HL-60 (cell line): ENCODE data around the gene RAPGEF4.

ENCODE experiments used
- DNase-seq, 2 experiments: peaks; one replicate each; pipeline ENCODE4 v3.0.0-alpha.2; 2010 to 2020; ENCODE audit warnings: low read depth in 1 of 2, low spot score in 1 of 2
- H3K27ac ChIP-seq: fragments of 250-450 bp; sonication (Bioruptor Pico); replicated peaks from 2 replicates; pipeline ENCODE4 v1.5.1; 2020; ENCODE audit warnings: mild to moderate bottlenecking, moderate library complexity
- H3K27me3 ChIP-seq: fragments of 250-450 bp; sonication (Bioruptor Pico); 2 replicates; pipeline ENCODE4 v1.5.1; 2021; ENCODE audit warnings: mild to moderate bottlenecking, moderate library complexity; ENCODE audit not compliant: insufficient read depth, poor library complexity, severe bottlenecking
- H3K4me3 ChIP-seq: replicated peaks from 2 replicates; pipeline ENCODE4 v1.5.1; 2011; ENCODE audit warnings: mild to moderate bottlenecking, control low read depth, low read length; ENCODE audit not compliant: insufficient read depth
- GABPA ChIP-seq: IDR thresholded peaks from 2 replicates; pipeline ENCODE4 v1.6.1; 2012; ENCODE audit warnings: low read depth
- POLR2AphosphoS5 ChIP-seq: IDR thresholded peaks from 2 replicates; pipeline ENCODE4 v1.6.1; 2012; ENCODE audit warnings: low read depth
- SPI1 ChIP-seq: IDR thresholded peaks from 2 replicates; pipeline ENCODE4 v1.6.1; 2012; ENCODE audit warnings: low read depth, mild to moderate bottlenecking, borderline replicate concordance
- TF ChIP-seq, protein P1 (sequence below): IDR thresholded peaks from 2 replicates; pipeline ENCODE4 v1.6.1; 2012; ENCODE audit warnings: low read depth; ENCODE audit not compliant: insufficient replicate concordance
- TF ChIP-seq, protein P2 (sequence below): IDR thresholded peaks from one replicate; pipeline ENCODE4 v1.5.1; 2011; ENCODE audit warnings: low read length, control low read depth, inconsistent platforms; ENCODE audit not compliant: insufficient read depth

RAPGEF4 gene

DNA sequence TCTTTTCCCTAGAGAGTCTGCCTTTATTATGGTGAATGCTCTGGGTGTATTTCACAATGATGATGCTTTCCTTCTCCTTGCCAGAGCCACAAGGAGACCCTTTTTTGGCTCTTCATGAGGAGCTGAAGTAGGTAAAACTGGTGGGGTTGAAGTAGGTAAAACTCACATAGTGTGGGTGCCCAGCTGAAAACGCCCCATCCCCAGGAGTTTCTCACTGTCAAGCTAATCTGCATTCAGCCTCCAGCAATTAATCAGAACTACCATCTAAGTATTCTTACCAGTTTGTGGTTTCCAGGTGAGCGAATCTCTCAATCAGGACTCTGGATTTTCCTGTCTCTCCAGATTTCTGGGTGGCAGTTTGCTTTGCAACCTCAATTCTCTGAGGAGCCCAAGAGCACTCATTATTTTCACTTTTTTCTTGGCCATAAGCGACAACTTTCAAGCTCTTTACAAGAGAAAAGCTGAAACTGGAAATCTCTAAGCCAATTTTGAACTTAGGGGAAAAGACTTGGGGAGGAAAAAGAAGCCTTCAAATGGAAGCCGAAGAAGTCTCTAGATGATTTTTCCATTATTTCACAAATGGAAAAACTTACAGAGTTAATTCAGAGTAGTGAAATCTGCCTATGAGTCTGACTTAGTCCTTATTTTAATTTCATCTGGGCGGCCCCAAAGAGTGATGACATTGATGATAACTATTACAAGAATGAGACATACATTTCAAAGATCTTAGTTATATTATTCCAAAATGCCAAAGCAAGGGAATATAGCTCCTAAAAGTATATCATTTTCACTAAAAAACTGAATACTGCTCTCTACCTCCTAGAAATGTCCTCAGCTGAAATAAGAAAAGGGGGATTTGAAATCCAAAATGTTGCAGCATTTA is 218.6 kb downstream of the RAPGEF4 start:
- peaks cover 2% of the 10 kb centered on the region for H3K27me3 ChIP-seq
- no peak overlapping the region for H3K4me3 ChIP-seq
- no peak overlapping the region for H3K27ac ChIP-seq
- DNase-seq, result no peak
- TF ChIP-seq GABPA, result no peak
- TF ChIP-seq SPI1, result no peak
- TF ChIP-seq, protein P1, sequence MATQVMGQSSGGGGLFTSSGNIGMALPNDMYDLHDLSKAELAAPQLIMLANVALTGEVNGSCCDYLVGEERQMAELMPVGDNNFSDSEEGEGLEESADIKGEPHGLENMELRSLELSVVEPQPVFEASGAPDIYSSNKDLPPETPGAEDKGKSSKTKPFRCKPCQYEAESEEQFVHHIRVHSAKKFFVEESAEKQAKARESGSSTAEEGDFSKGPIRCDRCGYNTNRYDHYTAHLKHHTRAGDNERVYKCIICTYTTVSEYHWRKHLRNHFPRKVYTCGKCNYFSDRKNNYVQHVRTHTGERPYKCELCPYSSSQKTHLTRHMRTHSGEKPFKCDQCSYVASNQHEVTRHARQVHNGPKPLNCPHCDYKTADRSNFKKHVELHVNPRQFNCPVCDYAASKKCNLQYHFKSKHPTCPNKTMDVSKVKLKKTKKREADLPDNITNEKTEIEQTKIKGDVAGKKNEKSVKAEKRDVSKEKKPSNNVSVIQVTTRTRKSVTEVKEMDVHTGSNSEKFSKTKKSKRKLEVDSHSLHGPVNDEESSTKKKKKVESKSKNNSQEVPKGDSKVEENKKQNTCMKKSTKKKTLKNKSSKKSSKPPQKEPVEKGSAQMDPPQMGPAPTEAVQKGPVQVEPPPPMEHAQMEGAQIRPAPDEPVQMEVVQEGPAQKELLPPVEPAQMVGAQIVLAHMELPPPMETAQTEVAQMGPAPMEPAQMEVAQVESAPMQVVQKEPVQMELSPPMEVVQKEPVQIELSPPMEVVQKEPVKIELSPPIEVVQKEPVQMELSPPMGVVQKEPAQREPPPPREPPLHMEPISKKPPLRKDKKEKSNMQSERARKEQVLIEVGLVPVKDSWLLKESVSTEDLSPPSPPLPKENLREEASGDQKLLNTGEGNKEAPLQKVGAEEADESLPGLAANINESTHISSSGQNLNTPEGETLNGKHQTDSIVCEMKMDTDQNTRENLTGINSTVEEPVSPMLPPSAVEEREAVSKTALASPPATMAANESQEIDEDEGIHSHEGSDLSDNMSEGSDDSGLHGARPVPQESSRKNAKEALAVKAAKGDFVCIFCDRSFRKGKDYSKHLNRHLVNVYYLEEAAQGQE, result no peak
- no peak for TF ChIP-seq POLR2AphosphoS5
- TF ChIP-seq, protein P2, sequence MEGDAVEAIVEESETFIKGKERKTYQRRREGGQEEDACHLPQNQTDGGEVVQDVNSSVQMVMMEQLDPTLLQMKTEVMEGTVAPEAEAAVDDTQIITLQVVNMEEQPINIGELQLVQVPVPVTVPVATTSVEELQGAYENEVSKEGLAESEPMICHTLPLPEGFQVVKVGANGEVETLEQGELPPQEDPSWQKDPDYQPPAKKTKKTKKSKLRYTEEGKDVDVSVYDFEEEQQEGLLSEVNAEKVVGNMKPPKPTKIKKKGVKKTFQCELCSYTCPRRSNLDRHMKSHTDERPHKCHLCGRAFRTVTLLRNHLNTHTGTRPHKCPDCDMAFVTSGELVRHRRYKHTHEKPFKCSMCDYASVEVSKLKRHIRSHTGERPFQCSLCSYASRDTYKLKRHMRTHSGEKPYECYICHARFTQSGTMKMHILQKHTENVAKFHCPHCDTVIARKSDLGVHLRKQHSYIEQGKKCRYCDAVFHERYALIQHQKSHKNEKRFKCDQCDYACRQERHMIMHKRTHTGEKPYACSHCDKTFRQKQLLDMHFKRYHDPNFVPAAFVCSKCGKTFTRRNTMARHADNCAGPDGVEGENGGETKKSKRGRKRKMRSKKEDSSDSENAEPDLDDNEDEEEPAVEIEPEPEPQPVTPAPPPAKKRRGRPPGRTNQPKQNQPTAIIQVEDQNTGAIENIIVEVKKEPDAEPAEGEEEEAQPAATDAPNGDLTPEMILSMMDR, result no peak

DNA sequence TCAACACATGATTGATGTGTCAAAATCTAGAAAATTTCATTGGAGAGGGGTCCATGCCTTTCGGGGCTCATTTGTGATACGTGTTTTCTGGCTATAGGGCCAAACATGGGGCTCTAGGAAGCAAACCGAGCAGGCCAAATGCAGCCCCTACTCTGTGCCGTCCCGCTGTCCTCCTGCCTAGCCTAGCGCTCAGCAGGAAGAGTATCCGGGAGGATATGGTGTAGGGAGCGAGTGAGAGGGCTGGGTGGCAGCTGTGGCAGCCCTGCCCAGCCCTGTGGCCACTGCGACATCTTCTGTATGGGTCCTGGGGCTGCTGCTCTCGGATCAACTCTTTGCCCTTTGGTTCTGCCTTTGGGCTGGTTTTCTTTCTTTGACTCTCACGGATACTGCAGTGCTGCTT is 219.9 kb downstream of the RAPGEF4 start:
- DNase-seq, result no peak
- H3K27ac ChIP-seq, result no peak overlapping the region
- no peak for TF ChIP-seq POLR2AphosphoS5
- TF ChIP-seq, protein P2, result no peak
- TF ChIP-seq, protein P1, result no peak
- TF ChIP-seq GABPA, result no peak
- no peak for TF ChIP-seq SPI1

DNA sequence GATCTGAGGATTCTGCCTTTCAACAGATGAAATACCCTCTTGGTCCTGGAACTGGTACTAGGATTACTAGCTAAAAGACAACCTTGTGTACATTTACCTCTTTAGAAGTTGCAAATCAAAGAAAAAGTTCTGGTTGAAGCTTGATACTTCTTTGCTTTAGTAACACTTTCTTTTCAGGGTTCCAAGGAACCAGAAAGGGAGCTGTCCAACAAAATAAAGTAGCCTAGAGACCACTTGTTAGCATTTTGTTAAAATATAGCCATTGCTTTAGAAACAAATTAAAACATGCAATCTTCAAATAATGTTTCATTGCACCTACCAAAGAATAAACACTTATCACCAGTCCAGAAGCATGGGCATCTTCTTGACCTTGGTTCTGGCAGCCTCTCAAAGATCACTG is 222.1 kb downstream of the RAPGEF4 start:
- Histone ChIP-seq H3K27ac (no peak overlapping the region), H3K4me3 (no peak overlapping the region), H3K27me3 (no peaks in the 10 kb centered on the region)
- TF ChIP-seq, protein P1, result peak; percentile 83
- TF ChIP-seq, protein P2, result no peak
- DNase-seq, result no peak

More for the DNA sequence above, 219.9 kb downstream of the RAPGEF4 start:
- Histone ChIP-seq H3K27me3 (peaks cover 2% of the 10 kb centered on the region), H3K4me3 (no peak overlapping the region)
